ENCODE results near the gene ZNF383.
"Not testable (repeated sequence)": the region's sequence is repeated elsewhere in the genome, so short reads cannot be mapped to it uniquely, and the experiment has no call there.

DNA sequence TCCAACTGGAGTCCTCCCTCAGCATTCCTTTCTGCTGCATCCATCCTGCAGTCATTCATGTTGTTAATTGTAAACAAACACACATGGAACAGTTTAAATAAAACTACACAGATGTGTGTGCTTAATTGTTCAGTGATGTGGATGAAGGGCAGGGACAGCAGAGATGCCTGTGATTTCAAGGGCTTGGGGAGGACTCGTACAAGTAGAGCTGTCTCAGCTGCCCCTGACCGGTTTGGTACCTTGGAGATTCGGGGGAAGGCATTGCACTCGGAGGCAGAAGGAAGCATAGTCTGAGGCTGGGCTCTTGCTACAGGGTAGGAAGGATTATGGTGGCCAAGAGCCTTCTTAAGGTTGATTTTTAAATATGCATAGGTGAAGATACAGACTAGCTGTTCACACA, 49.7 kb downstream of the ZNF383 start:
- not testable (repeated sequence) for TF ChIP-seq CTCF, POLR2A (IDR thresholded peaks at IDR 0.05)
